MV-4-11 (cell line): ENCODE results near the gene CELF5.
"Not testable (repeated sequence)": the region's sequence is repeated elsewhere in the genome, so short reads cannot be mapped to it uniquely, and the experiment has no call there.

Experiments used
- DNase-seq: peaks from one replicate; lab custom pipeline; 2025; lab: John Stamatoyannopoulos, UW

CELF5 gene

DNA sequence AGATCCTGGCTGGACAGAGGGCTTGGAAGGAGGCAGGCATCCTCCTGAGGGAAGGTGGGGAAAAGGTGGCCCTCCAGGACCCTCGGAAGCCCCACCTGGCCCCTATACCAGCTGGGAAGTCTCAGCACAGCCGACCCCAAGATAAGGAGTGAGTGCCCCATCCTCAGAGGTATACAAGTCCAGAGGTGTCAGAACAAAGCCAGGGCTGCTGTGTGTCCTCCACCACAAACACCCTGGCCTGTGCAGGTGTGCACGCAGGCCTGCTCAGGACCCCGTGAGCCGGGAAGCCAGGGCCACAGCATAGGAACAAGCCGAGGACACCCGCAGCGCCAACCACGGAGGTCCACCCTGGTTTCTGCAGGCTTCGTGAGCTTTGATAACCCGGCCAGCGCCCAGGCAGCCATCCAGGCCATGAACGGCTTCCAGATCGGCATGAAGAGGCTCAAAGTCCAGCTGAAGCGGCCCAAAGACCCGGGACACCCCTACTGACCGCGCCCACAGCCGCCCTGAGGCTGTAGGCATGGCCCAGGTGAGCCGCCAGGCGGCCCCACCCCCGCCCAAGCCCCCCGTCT, 68.6 kb downstream of the CELF5 start:
- no peak for DNase-seq

DNA sequence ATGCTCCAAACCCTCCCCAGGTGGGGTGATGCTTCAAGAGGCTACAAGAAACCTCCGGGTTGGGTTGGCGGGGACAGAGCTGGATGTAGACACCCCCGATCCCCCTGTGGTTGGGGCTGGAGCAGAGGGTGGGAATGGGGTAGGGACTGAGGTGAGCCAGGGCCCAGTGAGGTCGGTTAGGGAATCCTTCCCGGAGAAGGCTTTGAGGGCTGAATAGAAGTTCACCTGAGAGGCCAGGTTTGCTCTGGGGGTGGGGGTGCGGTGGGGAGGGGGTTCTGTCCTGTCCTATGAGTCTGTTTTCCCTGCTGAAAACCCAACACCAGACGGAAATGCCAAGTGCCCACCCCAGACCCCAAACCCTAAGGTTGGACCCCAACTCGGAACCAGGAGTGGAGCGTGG, 69.1 kb downstream of the CELF5 start:
- DNase-seq, result no peak

DNA sequence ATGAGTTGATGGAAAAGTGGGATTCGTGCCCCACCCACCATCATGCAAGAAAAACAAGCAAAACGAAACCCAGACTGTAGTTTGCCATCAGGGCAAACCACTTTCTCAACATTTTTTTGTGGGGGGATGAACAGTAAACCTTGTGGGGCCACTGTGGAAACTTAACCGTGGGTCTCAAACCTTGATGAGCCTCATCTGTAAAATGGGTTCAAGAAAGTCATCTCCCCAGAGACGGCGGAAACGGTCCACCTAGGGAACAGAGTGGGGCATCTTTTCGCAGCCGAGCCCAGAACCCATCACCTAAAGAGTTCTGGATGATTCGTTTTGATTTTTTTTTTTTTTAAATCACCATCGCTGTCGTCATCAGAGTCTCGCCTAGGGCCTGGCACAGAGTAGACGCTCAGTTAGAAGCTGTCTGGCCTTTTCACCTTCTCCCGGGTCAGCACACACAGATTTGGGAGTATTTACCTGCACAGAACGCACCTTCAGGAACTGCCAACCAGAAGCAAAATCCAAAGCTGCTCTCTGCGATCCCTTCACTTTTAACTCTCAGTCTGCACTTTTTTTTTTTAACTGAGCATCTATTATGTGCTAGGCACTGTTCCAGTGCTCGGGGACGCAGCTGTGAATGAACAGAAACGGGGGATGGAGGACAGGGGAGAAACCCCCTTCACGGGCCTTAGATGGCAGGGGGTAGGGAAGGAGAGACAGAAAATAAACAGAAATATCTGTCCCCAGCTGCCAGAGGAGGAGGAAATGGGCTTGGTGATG, 69.8 kb downstream of the CELF5 start:
- no peak for DNase-seq

DNA sequence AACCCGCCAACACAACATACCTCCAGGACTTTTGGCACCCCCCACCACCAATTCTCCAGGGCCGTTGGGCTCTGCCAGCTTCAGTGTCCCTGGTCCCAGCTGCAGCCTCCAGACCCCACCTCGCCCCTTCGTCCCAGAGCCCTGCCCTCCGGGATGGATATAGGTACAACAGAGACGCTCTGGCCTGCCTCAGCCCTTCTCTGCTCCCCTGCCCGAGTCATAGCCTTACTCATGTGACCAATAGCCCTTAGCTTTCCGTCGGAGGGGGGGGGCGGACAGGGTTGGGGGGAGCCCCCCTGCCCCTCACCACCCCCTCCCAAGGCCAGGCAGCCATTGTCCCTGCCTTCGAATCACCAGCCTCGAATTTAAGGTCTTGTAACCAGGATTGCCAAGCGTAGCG, 71.1 kb downstream of the CELF5 start:
- no peak for DNase-seq

DNA sequence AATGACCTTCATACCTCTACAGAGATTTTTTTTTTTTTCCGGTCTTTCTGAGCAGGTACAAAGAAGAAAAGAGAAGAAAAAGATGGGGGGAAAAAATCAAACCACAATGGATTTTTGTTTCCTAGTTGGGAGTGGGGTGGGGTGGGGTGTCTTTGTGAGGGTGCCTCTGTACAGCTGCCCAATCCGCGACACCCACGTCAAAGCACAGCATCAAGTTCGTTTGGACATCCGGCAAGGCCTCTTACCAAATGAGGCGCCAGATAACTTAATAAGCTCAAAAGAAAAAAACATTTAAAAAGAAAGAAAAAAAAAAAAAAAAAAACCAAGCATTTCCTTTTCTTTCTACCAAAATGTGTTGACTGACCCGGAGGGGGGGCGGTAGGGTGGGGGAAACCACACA, 71.6 kb downstream of the CELF5 start:
- no peak for DNase-seq

DNA sequence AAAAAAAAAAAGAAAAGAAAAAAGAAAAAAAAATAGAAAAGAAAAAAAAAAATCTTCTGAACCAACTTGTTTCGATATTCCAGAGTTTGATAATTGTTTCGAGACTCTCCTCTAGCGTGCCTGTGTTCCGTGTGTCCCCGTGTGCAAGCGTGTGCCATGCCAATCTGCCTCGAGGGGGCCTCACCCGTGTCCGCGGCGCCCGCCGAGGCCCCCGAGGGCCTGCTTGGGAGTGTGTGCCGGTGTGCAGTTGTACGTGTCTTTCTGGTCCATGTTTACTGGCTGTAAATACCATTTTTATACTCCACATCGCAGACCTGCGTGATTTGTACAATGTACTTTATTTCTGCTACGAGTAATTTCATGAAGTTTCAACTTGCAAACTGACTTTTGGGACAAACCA, 72.0 kb downstream of the CELF5 start:
- no peak for DNase-seq

DNA sequence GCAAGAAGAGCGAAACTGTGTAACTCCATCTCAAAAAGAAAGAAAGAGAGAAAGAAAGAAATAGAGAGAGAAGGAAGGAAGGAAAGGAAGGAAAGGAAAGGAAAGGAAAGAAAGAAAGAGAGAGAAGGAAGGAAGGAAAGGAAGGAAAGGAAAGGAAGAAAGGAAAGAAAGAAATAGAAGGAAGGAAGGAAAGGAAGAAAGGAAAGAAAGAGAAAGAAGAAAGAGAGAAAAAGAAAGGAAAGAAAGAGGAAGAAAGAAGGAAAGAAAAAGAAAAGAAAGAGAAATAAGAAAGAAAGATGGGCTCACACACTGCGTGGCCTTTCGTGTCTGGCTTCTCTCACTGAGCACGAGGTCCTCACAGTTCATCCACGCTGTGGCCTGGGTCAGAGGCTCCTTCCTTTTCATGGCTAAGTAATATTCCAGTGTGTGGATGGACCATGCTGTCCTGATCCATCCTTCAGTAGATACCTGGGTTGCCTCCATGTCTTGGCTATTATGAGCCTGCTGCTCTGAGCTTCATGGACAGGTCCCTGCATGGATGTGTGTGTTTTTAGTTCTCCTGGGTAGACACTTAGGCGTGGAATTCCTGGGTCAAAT, 74.5 kb downstream of the CELF5 start:
- DNase-seq, result no peak

DNA sequence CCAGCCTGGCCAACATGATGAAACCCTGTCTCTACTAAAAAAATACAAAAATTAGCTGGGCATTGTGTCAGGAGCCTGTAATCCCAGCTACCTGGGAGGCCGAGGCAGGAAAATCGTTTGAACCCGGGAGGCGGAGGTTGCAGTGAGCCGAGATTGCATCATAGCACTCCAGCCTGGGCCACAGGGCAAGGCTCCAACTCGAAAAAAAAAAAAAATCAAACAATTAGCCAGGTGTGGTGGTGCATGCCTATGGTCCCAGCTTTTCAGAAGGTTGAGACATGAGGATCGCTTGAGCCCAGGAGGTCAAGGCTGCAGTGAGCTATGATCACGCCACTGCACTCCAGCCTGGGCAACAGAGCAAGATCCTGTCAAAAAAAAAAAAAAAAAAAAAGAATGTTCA, 76.1 kb downstream of the CELF5 start:
- DNase-seq, result not testable (repeated sequence)

DNA sequence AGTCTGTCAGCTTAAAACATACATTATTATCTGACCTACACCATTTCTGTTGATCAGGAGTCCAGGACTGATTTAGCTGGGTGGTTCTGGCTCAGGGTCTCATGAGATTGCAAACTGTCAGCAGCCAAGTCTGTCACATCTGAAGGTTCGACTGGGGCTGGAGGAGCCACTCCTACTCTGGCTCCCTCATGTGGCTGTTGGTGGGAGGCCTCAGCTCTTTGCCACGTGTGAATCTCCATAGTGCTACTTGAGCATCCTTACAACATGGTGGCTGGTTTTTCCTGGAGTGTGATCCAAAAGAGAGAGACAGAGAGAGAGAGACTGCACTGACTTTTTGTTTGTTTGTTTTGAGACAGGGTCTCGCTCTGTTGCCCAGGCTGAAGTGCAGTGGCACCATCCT, 78.3 kb downstream of the CELF5 start:
- no peak for DNase-seq

DNA sequence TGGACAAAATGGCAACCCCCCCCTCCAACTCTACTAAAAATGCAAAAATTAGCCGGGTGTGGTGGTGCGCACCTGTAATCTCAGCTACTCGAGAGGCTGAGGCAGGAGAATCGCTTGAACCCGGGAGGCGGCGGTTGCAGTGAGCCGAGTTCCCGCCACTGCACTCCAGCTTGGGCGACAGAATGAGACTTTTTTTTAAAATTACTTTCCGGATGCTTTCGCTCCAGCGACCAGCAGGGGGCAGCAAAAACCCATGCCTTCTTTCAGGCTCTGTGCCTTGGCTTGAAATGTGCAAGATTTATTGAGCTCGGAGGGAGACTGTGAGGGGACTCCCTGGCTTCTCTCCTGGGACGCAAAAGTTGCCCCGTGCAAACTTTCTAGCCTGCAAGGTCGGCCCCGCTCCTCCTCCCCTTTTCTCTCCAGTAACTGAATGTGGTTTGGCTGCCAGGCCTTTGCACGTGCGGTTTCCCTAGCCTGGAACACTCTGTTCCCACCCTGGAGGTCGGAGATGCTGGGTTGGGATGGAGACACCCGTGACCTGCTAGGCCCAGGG, 80.5 kb downstream of the CELF5 start:
- DNase-seq, result peak; percentile 75

DNA sequence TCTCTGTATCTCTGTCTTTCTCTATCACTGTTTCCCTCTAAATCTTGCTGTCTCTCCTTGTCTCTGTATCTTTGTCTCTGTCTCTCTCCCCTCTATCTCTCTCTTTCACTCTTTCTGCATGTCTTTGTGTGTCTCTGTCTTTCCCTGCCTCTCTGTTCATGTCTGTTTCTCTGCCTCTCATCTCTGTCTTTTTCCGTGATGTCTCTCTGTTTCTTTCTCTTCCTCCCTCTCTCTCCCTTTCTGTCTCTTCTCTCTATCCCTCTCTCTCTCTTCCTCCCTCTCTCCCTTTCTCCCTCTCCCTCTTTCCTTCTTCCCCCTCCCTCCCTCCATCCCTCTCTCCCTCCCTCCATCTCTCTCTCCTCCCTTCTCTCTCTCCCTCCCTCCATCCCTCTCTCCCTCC, 85.3 kb downstream of the CELF5 start:
- DNase-seq, result no peak

DNA sequence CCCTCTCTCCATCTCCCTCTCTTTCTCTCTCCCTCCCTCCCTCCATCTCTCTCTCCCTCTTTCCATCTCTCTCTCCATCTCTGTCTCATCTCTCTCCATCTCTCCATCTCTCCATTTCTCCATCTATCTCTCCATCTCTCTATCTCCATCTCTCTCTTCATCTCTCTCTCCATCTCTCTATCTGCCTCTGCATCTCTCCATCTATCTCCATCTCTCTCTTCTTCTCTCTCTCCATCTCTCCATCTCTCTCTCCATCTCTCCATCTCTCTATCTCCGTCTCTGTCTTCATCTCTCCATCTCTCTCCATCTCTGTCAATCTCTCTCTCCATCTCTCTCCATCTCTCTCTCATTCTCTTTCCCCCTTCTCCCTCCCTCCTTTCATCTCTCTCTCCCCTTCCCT, 85.8 kb downstream of the CELF5 start:
- DNase-seq, result no peak

DNA sequence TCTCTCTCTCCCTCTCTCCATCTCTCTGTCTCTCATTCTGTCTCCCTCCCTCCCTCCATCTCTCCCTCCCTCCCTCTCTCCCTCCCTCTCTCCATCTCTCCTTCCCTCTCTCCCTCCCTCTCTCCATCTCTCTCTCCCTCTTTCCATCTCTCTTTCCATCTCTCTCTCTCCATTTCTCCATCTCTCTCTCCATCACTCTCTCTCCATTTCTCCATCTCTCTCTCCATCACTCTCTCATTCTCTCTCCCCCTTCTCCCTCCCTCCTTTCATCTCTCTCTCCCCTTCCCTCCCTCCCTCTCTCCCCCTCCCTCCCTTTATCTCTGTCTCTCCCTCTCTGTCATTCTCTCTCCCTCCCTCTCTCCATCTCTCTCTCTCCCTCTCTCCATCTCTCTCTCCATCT, 86.2 kb downstream of the CELF5 start:
- DNase-seq, result no peak

DNA sequence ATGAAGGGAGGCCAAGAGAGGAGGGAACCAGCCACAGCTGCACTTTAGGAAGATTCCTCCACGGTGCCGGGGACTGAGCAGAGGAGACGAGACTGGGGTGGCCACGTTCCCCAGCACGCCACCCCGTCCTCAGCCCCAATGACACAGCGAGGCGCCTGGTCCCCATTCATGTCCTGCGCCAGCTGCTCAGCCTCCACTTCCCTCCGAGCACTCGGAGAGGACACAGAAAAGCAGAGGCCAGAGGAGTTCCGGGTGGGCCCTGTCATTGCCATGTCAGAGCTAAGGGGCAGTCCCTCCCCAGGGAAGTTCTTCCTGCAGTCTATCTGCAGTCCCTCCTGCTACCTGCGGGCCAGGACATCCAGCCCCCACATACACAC, 88.7 kb downstream of the CELF5 start:
- no peak for DNase-seq

DNA sequence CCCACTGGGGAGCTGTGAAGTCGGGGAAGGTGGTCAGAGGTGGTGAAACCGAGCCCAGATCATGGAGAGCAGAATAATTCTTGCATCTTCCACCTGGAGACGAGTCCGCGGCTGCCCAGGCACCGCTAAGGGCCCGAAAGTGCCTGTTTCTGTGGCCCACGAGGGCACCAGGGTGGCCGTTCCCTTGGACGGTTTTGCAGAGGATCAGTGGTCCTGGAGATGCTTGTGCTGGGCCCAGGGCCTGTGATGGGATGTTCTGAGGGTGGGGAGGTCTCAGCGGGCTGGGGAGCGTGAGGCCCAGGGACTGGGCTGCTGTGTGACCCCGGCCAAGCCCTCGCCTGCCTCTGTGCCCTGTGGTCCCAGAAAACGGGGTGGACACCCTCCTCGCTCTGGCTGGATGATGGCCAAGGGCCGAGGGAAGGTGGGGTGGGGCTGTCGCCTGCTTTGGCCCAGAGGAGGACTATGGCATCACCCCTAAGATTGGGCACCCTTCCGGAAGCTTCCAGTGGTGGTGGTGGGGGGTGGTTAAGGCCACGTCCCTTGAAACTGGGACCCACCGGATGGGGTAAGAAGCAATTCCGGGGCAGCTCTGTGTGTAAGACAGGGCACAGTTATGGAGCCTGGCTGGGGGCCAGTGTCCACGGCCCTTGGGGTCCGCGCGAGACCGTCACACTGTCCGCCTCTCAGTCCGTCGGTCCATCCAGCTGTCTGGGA, 90.7 kb downstream of the CELF5 start:
- DNase-seq, result no peak

DNA sequence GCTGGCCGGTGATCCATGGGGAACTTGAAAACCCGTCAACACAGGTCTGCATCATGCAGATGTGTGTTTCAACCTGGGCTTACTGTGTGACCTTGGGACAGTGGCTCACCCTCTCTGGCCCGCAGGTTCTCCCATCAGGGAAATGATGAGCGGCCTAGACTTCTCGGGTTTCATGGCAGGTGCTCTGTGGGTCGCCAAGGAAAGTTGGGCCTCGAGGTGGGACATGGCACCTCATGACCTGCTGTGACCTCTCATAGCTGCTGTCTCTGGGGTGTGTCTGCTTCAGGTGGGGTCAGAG, 91.2 kb downstream of the CELF5 start:
- no peak for DNase-seq

DNA sequence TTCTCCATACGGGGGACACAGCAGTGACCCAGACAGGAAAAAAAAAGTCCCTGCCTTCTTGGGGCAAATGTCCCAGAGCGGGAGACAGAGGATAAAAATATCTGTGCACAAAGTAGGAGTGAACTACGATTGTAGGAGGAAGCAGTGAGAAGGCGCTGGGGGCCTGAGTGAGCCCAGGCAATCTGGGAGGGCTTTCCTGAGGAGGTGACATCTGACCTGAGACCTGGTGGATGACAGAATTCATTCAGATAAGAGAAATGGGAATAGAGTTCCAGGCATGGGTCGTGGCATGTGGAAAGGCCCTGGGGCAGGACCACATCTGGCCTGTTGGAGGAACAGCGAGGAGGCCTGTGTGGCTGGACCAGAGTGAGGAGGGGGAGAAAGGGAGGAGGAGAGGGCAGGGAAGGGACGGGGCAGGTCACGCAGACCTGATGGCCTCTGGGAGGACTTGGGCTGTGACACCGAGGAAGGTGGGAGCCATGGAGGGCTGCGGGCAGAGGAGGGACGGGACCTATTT, 91.7 kb downstream of the CELF5 start:
- no peak for DNase-seq

DNA sequence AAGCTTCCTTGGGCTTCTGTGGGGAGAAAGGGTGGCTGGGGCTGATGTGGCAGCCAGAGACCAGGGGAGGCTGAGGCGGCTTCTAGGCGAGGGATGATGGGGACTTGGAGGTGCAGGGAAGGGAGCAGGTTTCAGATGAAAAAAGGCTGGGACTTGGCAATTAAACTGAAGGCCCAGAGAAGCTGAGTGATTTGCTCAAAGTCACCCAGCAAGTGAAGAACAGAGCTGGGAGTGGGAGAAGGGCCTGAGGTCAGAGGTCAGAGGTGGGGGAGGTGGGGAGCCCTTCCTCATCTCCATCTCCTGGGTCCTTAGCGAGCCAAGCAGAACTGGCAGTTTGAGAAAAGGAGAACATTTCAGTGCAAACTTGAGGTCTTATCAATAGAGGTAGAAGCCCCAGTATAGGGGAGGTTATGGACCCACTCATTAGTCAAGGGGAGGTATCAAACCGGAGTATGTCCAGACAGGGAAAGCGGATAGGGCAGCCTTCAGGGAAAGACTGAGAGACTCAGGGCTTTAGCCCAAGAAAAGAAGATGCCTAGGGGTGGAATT, 92.3 kb downstream of the CELF5 start:
- no peak for DNase-seq

DNA sequence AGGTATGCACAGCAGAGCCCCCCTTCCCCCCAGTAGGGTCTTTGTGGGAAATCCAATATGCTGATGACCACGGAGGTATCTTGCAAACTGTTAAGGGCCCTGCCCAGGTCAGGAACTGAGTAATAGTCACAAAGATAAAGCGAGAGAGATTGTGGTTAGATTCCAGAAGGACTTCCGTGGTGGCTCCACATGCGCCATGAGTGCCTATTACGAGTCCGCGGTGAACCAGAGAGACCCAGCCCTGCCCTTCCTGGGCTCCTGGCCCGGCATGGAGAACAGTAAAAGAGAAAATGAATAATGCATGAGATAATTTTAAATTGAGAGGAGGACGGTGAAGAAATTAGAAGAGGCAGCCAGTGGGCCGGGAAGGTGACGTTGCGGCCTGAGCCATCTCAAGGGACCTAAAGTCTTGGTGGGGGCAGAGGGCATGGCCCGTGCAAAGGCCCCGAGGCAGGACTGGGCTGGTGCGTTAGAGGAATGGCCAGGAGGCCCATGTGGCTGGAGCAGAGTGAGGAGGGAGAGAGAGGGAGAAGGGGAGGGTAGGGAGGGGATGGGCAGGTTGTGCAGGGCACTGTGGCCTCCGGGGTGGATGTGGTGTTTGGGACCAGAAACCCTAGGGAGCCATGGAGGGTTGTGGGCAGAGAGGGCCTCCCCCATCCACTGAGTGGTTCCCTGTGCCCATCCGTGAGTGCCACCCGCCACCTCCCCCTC, 95.3 kb downstream of the CELF5 start:
- DNase-seq, result no peak

DNA sequence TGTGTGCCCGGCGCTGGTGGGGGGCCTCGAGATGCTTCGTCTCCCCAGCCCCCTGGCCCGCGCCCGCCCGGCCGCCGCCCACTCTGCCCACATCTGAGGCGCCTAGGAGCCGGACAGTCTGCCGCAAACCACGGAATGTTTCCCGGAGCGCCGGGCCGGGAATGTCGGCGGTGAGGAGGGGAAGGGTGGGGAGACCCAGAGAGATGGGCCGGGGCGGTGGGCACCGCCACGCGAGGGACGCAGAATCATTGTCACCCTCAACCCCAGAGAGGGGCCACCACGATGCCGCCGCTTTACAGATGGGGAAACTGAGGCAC, 95.9 kb downstream of the CELF5 start:
- DNase-seq, result no peak

DNA sequence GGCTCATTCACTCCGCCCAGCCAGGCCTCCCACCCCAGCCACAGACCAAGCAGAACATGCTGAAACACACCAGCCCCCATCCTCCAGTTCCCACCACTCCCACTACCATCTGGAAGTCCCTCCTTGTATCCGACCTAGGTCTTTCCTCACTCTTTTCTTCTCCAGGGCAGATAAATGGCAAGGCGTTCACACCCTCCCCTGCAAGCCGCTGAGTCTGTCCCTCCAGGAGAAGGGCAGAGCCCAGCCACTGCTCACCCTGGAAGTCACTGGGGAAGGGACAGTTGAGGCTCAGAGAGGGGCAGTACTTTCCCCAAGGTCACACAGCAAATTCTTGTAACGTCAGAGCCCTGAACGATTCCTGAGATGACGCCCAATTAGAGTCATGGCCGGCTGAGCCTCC, 96.4 kb downstream of the CELF5 start:
- no peak for DNase-seq

DNA sequence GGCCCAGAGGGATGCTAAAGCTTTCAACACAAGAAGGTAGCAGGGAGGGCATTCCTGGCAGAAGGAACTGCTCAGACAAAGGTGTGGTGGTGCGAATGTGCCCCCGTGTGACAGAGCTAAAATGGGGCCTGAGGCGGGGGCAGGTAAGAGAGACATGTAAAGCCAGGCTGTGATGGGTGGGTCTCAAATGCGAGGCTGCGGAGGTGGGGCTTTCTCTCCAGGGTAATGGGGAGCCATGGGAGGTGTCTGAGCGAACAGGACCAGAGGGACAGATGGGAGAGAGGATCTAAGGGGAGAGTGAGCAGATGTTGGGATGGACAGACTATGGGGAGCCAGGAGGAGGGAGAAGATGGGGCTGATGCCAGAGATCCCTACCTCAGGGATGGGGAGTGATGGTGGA, 97.2 kb downstream of the CELF5 start:
- no peak for DNase-seq
